GM12878 (cell line): ENCODE results near the gene HNRNPM. TPM values are rescaled to one million over a fixed set of nuclear protein-coding genes. Genes with fewer than 3 reads are reported as not detected.

Source experiments
- ASH2L ChIP-seq: fragments of 300-600, 200-600 bp; sonication (generic); IDR thresholded peaks from 2 replicates; pipeline ENCODE4 v1.6.1; 2017; ENCODE audit warnings: low read depth, mild to moderate bottlenecking, borderline replicate concordance
- HCFC1 ChIP-seq: fragments of 150-350 bp; IDR thresholded peaks from 2 replicates; pipeline ENCODE4 v1.6.1; 2014; ENCODE audit warnings: low read length
- HDAC2 ChIP-seq: fragments of 200-600 bp; sonication (generic); IDR thresholded peaks from 2 replicates; pipeline ENCODE4 v1.6.1; 2017
- JUND ChIP-seq: IDR thresholded peaks from 2 replicates; pipeline ENCODE4 v1.6.1; 2012; ENCODE audit warnings: low read depth, mild to moderate bottlenecking, low read length, improper control_type of control experiment, moderate library complexity
- NFIC ChIP-seq: IDR thresholded peaks from 2 replicates; pipeline ENCODE4 v1.6.1; 2012; ENCODE audit warnings: low read depth, mild to moderate bottlenecking, inconsistent platforms, low read length, moderate library complexity
- SMAD1 ChIP-seq: fragments of 450-650 bp; IDR thresholded peaks from 2 replicates; pipeline ENCODE4 v1.6.1; 2018; ENCODE audit warnings: mild to moderate bottlenecking, low read depth; ENCODE audit not compliant: partially characterized antibody
- SUZ12 ChIP-seq: fragments of 200-600 bp; sonication (generic); IDR thresholded peaks from one replicate; pipeline ENCODE4 v1.6.1; 2018; ENCODE audit warnings: antibody characterized with exemption, mild to moderate bottlenecking; ENCODE audit not compliant: unreplicated experiment
- YY1 ChIP-seq: IDR thresholded peaks from 2 replicates; pipeline ENCODE4 v1.6.1; 2011; ENCODE audit warnings: low read depth, mild to moderate bottlenecking, low read length
- polyA plus RNA-seq, 11 experiments: library from polyadenylated mRNA; depleted of rRNA in 4 of 11; unstranded in 6 of 11; stranded (reverse) in 5 of 11; fragments of >200 nt; fragmentation: Nextera tagmentation in 4 of 11; fragmentation: Illumina TruSeq in 1 of 11; extraction: Ambion mirVana in 4 of 11; extraction: Trizol in 1 of 11; gene quantifications; 1 replicate in 1 of 11; 2 replicates in 10 of 11; pipeline versions ENCODE4 v1.2.1 to v1.2.3, GENCODE V29; 2011 to 2016; ENCODE audit warnings: inconsistent platforms in 2 of 11, missing spikeins in 2 of 11, low read depth in 1 of 11
- total RNA-seq, 4 experiments: library from RNA; depleted of rRNA in 3 of 4; stranded (reverse); fragments of >200 nt in 3 of 4; fragmentation: Illumina TruSeq in 1 of 4; extraction: Trizol in 1 of 4; gene quantifications; 2 replicates each; pipeline versions ENCODE4 v1.2.1 to v1.2.3, GENCODE V29; 2013 to 2021
- TF ChIP-seq, protein P1 (sequence below): fragments of 450-650 bp; IDR thresholded peaks from 2 replicates; pipeline ENCODE4 v1.6.1; 2017; ENCODE audit warnings: antibody characterized with exemption, mild to moderate bottlenecking, moderate library complexity
- TF ChIP-seq, protein P2 (sequence below): fragments of 450-650 bp; formaldehyde crosslinking; IDR thresholded peaks from 2 replicates; pipeline ENCODE4 v1.5.0; 2022; ENCODE audit warnings: mild to moderate bottlenecking, missing genetic modification characterization
- TF ChIP-seq, protein P3 (sequence below): fragments of 450-650 bp; IDR thresholded peaks from 2 replicates; pipeline ENCODE4 v1.6.1; 2017; ENCODE audit warnings: mild to moderate bottlenecking, moderate library complexity
- TF ChIP-seq, protein P4 (sequence below): fragments of 450-650 bp; IDR thresholded peaks from 2 replicates; pipeline ENCODE4 v1.6.1; 2016; ENCODE audit warnings: mild to moderate bottlenecking
- TF ChIP-seq, protein P5 (sequence below): fragments of 450-650 bp; IDR thresholded peaks from 2 replicates; pipeline ENCODE4 v1.6.1; 2017; ENCODE audit warnings: borderline replicate concordance
- TF ChIP-seq, protein P6 (sequence below): fragments of 450-650 bp; IDR thresholded peaks from 2 replicates; pipeline ENCODE4 v1.6.1; 2014; ENCODE audit warnings: mild to moderate bottlenecking

HNRNPM gene
- total and polyA plus RNA-seq, 10 of the 15 experiments (the other 5 are each of a cell fraction or from before 2014, with no cell fraction given) = 14.3 to 415 (median 198) TPM

DNA sequence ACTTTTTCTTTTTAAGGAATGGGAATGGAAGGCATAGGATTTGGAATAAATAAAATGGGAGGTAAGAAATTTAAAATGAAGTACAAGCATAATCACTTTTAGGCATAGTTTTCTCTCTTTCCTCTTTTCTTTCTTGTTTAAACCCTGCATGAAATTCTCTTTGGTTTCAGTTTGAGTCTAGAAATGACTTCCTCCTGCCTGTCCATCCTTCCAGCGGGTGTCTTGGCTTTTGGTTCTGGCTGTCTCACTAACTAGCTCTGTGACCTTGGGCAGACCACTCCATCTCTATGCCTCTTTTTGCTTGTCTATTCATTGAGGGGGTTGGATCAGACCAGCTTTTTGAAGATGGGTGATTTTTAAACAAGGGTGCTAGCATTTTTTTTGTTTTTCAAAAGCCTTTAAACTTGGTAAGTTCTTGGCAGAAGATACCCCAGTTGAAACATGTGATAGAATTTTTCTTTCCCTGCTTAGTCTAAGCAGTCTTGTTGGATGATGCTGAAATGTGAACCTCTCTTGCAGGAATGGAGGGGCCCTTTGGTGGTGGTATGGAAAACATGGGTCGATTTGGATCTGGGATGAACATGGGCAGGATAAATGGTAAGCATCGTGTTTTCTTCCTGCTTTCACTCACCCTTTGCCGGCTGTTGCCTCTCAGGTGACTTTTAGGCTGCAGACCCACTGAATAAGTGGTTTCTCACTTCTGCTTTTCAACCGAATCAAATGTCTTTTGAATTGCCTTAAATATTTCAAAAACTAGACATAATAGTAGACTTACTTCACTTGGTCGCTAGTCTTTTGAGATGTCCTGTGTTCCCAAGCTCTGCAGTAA, 29.1 kb downstream of the HNRNPM start (continued):
- TF ChIP-seq YY1 = no peak
- TF ChIP-seq NFIC = peak; percentile 59; the same call in 1 of the 2 replicates
- TF ChIP-seq, protein P1, sequence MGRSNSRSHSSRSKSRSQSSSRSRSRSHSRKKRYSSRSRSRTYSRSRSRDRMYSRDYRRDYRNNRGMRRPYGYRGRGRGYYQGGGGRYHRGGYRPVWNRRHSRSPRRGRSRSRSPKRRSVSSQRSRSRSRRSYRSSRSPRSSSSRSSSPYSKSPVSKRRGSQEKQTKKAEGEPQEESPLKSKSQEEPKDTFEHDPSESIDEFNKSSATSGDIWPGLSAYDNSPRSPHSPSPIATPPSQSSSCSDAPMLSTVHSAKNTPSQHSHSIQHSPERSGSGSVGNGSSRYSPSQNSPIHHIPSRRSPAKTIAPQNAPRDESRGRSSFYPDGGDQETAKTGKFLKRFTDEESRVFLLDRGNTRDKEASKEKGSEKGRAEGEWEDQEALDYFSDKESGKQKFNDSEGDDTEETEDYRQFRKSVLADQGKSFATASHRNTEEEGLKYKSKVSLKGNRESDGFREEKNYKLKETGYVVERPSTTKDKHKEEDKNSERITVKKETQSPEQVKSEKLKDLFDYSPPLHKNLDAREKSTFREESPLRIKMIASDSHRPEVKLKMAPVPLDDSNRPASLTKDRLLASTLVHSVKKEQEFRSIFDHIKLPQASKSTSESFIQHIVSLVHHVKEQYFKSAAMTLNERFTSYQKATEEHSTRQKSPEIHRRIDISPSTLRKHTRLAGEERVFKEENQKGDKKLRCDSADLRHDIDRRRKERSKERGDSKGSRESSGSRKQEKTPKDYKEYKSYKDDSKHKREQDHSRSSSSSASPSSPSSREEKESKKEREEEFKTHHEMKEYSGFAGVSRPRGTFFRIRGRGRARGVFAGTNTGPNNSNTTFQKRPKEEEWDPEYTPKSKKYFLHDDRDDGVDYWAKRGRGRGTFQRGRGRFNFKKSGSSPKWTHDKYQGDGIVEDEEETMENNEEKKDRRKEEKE = no peak
- TF ChIP-seq, protein P2, sequence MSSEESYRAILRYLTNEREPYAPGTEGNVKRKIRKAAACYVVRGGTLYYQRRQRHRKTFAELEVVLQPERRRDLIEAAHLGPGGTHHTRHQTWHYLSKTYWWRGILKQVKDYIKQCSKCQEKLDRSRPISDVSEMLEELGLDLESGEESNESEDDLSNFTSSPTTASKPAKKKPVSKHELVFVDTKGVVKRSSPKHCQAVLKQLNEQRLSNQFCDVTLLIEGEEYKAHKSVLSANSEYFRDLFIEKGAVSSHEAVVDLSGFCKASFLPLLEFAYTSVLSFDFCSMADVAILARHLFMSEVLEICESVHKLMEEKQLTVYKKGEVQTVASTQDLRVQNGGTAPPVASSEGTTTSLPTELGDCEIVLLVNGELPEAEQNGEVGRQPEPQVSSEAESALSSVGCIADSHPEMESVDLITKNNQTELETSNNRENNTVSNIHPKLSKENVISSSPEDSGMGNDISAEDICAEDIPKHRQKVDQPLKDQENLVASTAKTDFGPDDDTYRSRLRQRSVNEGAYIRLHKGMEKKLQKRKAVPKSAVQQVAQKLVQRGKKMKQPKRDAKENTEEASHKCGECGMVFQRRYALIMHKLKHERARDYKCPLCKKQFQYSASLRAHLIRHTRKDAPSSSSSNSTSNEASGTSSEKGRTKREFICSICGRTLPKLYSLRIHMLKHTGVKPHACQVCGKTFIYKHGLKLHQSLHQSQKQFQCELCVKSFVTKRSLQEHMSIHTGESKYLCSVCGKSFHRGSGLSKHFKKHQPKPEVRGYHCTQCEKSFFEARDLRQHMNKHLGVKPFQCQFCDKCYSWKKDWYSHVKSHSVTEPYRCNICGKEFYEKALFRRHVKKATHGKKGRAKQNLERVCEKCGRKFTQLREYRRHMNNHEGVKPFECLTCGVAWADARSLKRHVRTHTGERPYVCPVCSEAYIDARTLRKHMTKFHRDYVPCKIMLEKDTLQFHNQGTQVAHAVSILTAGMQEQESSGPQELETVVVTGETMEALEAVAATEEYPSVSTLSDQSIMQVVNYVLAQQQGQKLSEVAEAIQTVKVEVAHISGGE (CRISPR knock-in tag) = no peak
- TF ChIP-seq JUND = no peak
- TF ChIP-seq, protein P3, sequence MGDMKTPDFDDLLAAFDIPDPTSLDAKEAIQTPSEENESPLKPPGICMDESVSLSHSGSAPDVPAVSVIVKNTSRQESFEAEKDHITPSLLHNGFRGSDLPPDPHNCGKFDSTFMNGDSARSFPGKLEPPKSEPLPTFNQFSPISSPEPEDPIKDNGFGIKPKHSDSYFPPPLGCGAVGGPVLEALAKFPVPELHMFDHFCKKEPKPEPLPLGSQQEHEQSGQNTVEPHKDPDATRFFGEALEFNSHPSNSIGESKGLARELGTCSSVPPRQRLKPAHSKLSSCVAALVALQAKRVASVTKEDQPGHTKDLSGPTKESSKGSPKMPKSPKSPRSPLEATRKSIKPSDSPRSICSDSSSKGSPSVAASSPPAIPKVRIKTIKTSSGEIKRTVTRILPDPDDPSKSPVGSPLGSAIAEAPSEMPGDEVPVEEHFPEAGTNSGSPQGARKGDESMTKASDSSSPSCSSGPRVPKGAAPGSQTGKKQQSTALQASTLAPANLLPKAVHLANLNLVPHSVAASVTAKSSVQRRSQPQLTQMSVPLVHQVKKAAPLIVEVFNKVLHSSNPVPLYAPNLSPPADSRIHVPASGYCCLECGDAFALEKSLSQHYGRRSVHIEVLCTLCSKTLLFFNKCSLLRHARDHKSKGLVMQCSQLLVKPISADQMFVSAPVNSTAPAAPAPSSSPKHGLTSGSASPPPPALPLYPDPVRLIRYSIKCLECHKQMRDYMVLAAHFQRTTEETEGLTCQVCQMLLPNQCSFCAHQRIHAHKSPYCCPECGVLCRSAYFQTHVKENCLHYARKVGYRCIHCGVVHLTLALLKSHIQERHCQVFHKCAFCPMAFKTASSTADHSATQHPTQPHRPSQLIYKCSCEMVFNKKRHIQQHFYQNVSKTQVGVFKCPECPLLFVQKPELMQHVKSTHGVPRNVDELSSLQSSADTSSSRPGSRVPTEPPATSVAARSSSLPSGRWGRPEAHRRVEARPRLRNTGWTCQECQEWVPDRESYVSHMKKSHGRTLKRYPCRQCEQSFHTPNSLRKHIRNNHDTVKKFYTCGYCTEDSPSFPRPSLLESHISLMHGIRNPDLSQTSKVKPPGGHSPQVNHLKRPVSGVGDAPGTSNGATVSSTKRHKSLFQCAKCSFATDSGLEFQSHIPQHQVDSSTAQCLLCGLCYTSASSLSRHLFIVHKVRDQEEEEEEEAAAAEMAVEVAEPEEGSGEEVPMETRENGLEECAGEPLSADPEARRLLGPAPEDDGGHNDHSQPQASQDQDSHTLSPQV = no peak
- TF ChIP-seq, protein P4, sequence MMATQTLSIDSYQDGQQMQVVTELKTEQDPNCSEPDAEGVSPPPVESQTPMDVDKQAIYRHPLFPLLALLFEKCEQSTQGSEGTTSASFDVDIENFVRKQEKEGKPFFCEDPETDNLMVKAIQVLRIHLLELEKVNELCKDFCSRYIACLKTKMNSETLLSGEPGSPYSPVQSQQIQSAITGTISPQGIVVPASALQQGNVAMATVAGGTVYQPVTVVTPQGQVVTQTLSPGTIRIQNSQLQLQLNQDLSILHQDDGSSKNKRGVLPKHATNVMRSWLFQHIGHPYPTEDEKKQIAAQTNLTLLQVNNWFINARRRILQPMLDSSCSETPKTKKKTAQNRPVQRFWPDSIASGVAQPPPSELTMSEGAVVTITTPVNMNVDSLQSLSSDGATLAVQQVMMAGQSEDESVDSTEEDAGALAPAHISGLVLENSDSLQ = peak; percentile 57
- TF ChIP-seq SMAD1 = no peak
- TF ChIP-seq, protein P5, sequence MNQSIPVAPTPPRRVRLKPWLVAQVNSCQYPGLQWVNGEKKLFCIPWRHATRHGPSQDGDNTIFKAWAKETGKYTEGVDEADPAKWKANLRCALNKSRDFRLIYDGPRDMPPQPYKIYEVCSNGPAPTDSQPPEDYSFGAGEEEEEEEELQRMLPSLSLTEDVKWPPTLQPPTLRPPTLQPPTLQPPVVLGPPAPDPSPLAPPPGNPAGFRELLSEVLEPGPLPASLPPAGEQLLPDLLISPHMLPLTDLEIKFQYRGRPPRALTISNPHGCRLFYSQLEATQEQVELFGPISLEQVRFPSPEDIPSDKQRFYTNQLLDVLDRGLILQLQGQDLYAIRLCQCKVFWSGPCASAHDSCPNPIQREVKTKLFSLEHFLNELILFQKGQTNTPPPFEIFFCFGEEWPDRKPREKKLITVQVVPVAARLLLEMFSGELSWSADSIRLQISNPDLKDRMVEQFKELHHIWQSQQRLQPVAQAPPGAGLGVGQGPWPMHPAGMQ = no peak
- no peak for TF ChIP-seq ASH2L
- TF ChIP-seq, protein P6, sequence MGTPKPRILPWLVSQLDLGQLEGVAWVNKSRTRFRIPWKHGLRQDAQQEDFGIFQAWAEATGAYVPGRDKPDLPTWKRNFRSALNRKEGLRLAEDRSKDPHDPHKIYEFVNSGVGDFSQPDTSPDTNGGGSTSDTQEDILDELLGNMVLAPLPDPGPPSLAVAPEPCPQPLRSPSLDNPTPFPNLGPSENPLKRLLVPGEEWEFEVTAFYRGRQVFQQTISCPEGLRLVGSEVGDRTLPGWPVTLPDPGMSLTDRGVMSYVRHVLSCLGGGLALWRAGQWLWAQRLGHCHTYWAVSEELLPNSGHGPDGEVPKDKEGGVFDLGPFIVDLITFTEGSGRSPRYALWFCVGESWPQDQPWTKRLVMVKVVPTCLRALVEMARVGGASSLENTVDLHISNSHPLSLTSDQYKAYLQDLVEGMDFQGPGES = no peak
- TF ChIP-seq SUZ12 = no peak
- TF ChIP-seq HCFC1 = no peak
- TF ChIP-seq HDAC2 = no peak
